Measurements from ENCODE around the gene HEATR5A. TPM values are rescaled to one million over a fixed set of nuclear protein-coding genes. Genes with fewer than 3 reads are reported as not detected.

Gene HEATR5A
- total and polyA plus RNA-seq, 2 of the 13 experiments (the other 11 are each of a cell fraction or from before 2014, with no cell fraction given), result 36.4 to 105 TPM

DNA sequence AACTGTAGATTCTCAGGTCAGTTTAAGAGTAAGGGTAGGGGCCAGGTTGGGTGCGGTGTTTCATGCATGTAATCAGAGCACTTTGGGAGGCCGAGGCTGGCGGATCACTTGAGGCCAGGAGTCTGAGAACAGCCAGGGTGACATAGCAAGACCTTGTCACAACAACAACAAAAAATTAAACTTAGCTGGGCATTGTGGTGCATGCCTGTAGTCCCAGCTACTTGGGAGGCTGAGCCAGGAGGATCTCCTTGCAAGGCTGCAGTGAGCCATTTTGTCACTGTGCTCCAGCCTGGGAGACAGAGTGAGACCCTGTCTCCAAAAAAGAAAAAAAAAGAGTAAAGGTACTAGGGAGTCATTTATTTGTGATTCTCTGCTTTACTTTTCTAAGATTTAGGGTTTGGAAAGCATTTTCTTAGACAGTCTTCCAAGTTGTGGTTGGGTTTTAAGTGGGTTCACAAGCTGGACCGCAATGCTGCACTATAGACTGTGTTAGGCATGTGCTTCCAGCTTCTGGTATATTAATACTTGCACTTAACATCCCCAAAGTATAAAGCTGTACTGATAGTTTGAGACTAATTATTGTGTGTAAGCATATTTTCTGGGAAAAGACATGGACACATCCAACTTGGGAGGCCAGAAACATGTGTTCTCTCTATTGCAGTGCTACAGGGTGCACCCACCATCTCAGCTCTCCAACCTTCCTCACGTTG, 163.7 kb downstream of the HEATR5A start (continued):
- TF ChIP-seq, protein P1, sequence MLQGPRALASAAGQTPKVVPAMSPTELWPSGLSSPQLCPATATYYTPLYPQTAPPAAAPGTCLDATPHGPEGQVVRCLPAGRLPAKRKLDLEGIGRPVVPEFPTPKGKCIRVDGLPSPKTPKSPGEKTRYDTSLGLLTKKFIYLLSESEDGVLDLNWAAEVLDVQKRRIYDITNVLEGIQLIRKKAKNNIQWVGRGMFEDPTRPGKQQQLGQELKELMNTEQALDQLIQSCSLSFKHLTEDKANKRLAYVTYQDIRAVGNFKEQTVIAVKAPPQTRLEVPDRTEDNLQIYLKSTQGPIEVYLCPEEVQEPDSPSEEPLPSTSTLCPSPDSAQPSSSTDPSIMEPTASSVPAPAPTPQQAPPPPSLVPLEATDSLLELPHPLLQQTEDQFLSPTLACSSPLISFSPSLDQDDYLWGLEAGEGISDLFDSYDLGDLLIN (CRISPR knock-in tag; IDR thresholded peaks at IDR 0.05; ENCODE audit: borderline replicate concordance), result no peak
- TF ChIP-seq DNMT1 (CRISPR knock-in tag; IDR thresholded peaks at IDR 0.05), result 0 out of 2 replicates have a peak, but pooled peaks have one; percentile 24
- TF ChIP-seq, protein P2, sequence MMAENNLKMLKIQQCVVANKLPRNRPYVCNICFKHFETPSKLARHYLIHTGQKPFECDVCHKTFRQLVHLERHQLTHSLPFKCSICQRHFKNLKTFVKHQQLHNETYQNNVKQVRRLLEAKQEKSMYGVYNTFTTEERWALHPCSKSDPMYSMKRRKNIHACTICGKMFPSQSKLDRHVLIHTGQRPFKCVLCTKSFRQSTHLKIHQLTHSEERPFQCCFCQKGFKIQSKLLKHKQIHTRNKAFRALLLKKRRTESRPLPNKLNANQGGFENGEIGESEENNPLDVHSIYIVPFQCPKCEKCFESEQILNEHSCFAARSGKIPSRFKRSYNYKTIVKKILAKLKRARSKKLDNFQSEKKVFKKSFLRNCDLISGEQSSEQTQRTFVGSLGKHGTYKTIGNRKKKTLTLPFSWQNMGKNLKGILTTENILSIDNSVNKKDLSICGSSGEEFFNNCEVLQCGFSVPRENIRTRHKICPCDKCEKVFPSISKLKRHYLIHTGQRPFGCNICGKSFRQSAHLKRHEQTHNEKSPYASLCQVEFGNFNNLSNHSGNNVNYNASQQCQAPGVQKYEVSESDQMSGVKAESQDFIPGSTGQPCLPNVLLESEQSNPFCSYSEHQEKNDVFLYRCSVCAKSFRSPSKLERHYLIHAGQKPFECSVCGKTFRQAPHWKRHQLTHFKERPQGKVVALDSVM (CRISPR knock-in tag; IDR thresholded peaks at IDR 0.05), result peak; percentile 86; the same call in 1 of the 2 replicates
- TF ChIP-seq SATB2 (CRISPR knock-in tag; IDR thresholded peaks at IDR 0.05), result no peak
- TF ChIP-seq, protein P3, sequence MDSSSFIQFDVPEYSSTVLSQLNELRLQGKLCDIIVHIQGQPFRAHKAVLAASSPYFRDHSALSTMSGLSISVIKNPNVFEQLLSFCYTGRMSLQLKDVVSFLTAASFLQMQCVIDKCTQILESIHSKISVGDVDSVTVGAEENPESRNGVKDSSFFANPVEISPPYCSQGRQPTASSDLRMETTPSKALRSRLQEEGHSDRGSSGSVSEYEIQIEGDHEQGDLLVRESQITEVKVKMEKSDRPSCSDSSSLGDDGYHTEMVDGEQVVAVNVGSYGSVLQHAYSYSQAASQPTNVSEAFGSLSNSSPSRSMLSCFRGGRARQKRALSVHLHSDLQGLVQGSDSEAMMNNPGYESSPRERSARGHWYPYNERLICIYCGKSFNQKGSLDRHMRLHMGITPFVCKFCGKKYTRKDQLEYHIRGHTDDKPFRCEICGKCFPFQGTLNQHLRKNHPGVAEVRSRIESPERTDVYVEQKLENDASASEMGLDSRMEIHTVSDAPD (CRISPR knock-in tag; IDR thresholded peaks at IDR 0.05), result no peak
- TF ChIP-seq, protein P4, sequence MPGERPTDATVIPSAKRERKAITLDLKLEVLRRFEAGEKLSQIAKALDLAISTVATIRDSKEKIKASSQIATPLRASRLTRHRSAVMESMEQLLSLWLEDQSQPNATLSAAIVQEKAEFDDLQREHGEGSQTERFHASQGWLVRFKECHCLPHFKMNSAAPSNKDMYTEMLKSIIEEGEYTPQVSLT (CRISPR knock-in tag; IDR thresholded peaks at IDR 0.05; ENCODE audit: borderline replicate concordance, low read depth), result no peak
- no peak for TF ChIP-seq FOXJ3 (CRISPR knock-in tag; IDR thresholded peaks at IDR 0.05; ENCODE audit: borderline replicate concordance)
- TF ChIP-seq, protein P5, sequence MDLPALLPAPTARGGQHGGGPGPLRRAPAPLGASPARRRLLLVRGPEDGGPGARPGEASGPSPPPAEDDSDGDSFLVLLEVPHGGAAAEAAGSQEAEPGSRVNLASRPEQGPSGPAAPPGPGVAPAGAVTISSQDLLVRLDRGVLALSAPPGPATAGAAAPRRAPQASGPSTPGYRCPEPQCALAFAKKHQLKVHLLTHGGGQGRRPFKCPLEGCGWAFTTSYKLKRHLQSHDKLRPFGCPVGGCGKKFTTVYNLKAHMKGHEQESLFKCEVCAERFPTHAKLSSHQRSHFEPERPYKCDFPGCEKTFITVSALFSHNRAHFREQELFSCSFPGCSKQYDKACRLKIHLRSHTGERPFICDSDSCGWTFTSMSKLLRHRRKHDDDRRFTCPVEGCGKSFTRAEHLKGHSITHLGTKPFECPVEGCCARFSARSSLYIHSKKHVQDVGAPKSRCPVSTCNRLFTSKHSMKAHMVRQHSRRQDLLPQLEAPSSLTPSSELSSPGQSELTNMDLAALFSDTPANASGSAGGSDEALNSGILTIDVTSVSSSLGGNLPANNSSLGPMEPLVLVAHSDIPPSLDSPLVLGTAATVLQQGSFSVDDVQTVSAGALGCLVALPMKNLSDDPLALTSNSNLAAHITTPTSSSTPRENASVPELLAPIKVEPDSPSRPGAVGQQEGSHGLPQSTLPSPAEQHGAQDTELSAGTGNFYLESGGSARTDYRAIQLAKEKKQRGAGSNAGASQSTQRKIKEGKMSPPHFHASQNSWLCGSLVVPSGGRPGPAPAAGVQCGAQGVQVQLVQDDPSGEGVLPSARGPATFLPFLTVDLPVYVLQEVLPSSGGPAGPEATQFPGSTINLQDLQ (CRISPR knock-in tag; IDR thresholded peaks at IDR 0.05), result no peak
- TF ChIP-seq SPEN (CRISPR knock-in tag; IDR thresholded peaks at IDR 0.05; ENCODE audit: low read depth), result no peak
- TF ChIP-seq ZNF367 (CRISPR knock-in tag; IDR thresholded peaks at IDR 0.05; ENCODE audit: borderline replicate concordance), result no peak
- TF ChIP-seq ZNF674 (CRISPR knock-in tag; IDR thresholded peaks at IDR 0.05; ENCODE audit: low read depth), result no peak
- no peak for TF ChIP-seq ZNF333 (CRISPR knock-in tag; IDR thresholded peaks at IDR 0.05; ENCODE audit: borderline replicate concordance)
- 0 out of 2 replicates have a peak, but pooled peaks have one; percentile 59 for TF ChIP-seq ARHGAP35 (CRISPR knock-in tag; IDR thresholded peaks at IDR 0.05; ENCODE audit: borderline replicate concordance)
- TF ChIP-seq ATRX (CRISPR knock-in tag; IDR thresholded peaks at IDR 0.05; ENCODE audit: borderline replicate concordance), result 0 out of 2 replicates have a peak, but pooled peaks have one; percentile 34
- no peak for TF ChIP-seq ZSCAN30 (CRISPR knock-in tag; IDR thresholded peaks at IDR 0.05)
- TF ChIP-seq SUZ12 (IDR thresholded peaks at IDR 0.05; ENCODE audit: low read depth, low read length), result no peak
- no peak for TF ChIP-seq HHEX (CRISPR knock-in tag; IDR thresholded peaks at IDR 0.05)
- TF ChIP-seq NFYB (CRISPR knock-in tag; IDR thresholded peaks at IDR 0.05), result 0 out of 2 replicates have a peak, but pooled peaks have one; percentile 1
- TF ChIP-seq ZIK1 (CRISPR knock-in tag; IDR thresholded peaks at IDR 0.05; ENCODE audit: borderline replicate concordance, low read depth), result no peak
- TF ChIP-seq ZFP36 (IDR thresholded peaks at IDR 0.05; ENCODE audit: borderline replicate concordance, low read depth, low read length, partially characterized antibody), result no peak
